ENCODE measurements around the gene EGR4.

DNA sequence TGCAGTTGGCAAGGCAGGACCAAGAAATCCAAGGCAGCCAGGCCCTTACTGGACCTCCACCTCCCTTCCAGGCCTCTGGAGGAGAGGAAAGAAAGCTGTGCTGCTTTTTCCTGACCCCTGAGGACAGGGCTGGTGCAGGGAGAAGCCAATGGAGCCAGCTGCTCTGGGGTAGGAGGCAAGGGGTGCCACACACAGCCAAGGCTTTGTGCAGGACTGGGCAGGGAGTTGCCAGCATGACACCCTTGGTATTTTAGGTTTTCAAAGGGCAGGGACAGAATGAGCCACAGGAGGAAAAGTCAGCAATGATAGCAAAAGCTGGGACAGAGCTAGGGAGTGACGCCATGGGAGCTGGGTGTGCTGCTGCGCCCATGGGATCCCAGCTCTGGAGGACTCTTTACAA, 36.3 kb downstream of the EGR4 start:
- TF ChIP-seq POLR2A (IDR thresholded peaks at IDR 0.05; ENCODE audit: low read depth, low read length) (no peak), CTCF (conservative IDR thresholded peaks at IDR 0.05; ENCODE audit: low read depth, low read length) (no peak), CHD1 (IDR thresholded peaks at IDR 0.05; ENCODE audit: low read depth, low read length) (no peak), RFX5 (IDR thresholded peaks at IDR 0.05; ENCODE audit: low read depth, low read length) (no peak), SMC3 (IDR thresholded peaks at IDR 0.05; ENCODE audit: low read depth, low read length) (no peak)
- TF ChIP-seq, protein P1, sequence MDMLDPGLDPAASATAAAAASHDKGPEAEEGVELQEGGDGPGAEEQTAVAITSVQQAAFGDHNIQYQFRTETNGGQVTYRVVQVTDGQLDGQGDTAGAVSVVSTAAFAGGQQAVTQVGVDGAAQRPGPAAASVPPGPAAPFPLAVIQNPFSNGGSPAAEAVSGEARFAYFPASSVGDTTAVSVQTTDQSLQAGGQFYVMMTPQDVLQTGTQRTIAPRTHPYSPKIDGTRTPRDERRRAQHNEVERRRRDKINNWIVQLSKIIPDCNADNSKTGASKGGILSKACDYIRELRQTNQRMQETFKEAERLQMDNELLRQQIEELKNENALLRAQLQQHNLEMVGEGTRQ (IDR thresholded peaks at IDR 0.05; ENCODE audit: low read depth, low read length), result no peak

Measured in IMR-90 (cell line).